GM12878 (cell line): ENCODE measurements around the gene PLD5.

Source experiments
- CEBPB ChIP-seq, 2 experiments: fragments of 150-350 bp in 1 of 2; IDR thresholded peaks; 2 replicates each; pipeline ENCODE4 v1.6.1; 2012 to 2014; ENCODE audit warnings: low read depth in 2 of 2, low read length in 2 of 2, borderline replicate concordance in 1 of 2, inconsistent platforms in 1 of 2
- CHD1 ChIP-seq: IDR thresholded peaks from 2 replicates; pipeline ENCODE4 v1.6.1; 2012; ENCODE audit warnings: low read depth, low read length, improper control_type of control experiment
- EZH2 ChIP-seq: IDR thresholded peaks from 2 replicates; pipeline ENCODE4 v1.6.1; 2012; ENCODE audit warnings: low read depth, mild to moderate bottlenecking, control low read depth, inconsistent platforms, low read length, borderline replicate concordance; ENCODE audit not compliant: control insufficient read depth
- NR2F1 ChIP-seq: fragments of 450-650 bp; conservative IDR thresholded peaks from 2 replicates; pipeline ENCODE4 v1.6.1; 2017; ENCODE audit warnings: mild to moderate bottlenecking
- POLR2A ChIP-seq: IDR thresholded peaks from 2 replicates; pipeline ENCODE4 v1.6.1; 2011; ENCODE audit warnings: low read depth, mild to moderate bottlenecking, low read length
- RB1 ChIP-seq: fragments of 450-650 bp; formaldehyde crosslinking; IDR thresholded peaks from 2 replicates; pipeline ENCODE4 v1.6.1; 2017; ENCODE audit warnings: mild to moderate bottlenecking, borderline replicate concordance
- RELA ChIP-seq: fragments of 450-650 bp; IDR thresholded peaks from 2 replicates; pipeline ENCODE4 v1.8.0; 2014; ENCODE audit warnings: borderline replicate concordance; ENCODE audit not compliant: partially characterized antibody
- SIN3A ChIP-seq: IDR thresholded peaks from 2 replicates; pipeline ENCODE4 v1.6.1; 2012; ENCODE audit warnings: low read depth, low read length, improper control_type of control experiment
- SIX5 ChIP-seq: IDR thresholded peaks from 2 replicates; pipeline ENCODE4 v1.6.1; 2011; ENCODE audit warnings: mild to moderate bottlenecking, low read depth, low read length, moderate library complexity; ENCODE audit not compliant: severe bottlenecking
- SP1 ChIP-seq: IDR thresholded peaks from one replicate; pipeline ENCODE4 v1.6.1; 2011; ENCODE audit warnings: low read depth, low read length
- SREBF1 ChIP-seq: IDR thresholded peaks from 2 replicates; pipeline ENCODE4 v1.6.1; 2012; ENCODE audit warnings: mild to moderate bottlenecking, low read length
- ZNF274 ChIP-seq: IDR thresholded peaks from one replicate; pipeline ENCODE4 v1.8.0; 2011; ENCODE audit not compliant: insufficient read length, insufficient read depth
- TF ChIP-seq, protein P1 (sequence below), 3 experiments: IDR thresholded peaks in 2 of 3; conservative IDR thresholded peaks in 1 of 3; 2 replicates each; pipeline ENCODE4 v1.5.1; 2011; ENCODE audit warnings: low read depth in 3 of 3, low read length in 3 of 3, mild to moderate bottlenecking in 3 of 3, control low read depth in 2 of 3, moderate library complexity in 2 of 3, inconsistent platforms in 1 of 3, mixed read lengths in 1 of 3; ENCODE audit not compliant: control insufficient read depth in 2 of 3, insufficient read depth in 1 of 3; ENCODE audit errors: extremely low read depth in 1 of 3
- TF ChIP-seq, protein P2 (sequence below): fragments of 450-650 bp; formaldehyde crosslinking; IDR thresholded peaks from 2 replicates; pipeline ENCODE4 v1.5.0; 2022; ENCODE audit warnings: mild to moderate bottlenecking, missing genetic modification characterization

DNA sequence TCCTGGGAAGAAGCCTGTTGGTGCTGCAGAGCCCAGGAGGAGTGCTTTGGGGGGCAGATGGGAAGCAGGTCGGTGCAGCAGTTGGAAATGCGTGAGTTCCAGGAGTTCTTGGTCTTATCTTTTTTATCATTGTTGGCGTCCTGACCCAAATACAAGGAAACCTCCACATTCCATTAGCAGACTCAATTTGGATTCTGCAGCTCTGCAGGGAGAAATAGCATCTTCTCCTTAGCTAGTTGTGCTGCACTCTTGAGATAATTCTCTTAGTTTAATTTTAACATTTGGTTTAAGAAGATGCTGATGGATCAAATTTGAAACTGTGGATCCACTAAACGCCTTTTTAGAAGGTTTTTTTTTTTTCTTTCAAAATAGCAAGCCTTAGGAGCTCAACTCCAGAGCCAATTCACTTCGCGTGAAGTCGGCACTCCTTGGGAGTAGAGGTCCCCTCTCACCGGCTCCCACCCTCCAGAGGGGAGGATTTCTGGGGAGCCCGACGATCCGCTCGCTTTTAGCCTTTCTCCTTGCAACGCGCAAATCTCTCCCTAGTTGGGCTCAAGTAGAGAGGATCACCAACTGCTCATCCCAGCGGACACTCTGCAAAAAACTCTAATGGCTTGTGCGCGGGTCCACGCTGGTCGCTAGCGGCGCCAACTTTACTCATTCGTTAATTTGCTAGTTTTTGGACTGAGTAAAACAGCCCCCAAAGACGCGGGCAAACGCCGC lies 1.3 kb downstream of the PLD5 start:
- TF ChIP-seq, protein P1, sequence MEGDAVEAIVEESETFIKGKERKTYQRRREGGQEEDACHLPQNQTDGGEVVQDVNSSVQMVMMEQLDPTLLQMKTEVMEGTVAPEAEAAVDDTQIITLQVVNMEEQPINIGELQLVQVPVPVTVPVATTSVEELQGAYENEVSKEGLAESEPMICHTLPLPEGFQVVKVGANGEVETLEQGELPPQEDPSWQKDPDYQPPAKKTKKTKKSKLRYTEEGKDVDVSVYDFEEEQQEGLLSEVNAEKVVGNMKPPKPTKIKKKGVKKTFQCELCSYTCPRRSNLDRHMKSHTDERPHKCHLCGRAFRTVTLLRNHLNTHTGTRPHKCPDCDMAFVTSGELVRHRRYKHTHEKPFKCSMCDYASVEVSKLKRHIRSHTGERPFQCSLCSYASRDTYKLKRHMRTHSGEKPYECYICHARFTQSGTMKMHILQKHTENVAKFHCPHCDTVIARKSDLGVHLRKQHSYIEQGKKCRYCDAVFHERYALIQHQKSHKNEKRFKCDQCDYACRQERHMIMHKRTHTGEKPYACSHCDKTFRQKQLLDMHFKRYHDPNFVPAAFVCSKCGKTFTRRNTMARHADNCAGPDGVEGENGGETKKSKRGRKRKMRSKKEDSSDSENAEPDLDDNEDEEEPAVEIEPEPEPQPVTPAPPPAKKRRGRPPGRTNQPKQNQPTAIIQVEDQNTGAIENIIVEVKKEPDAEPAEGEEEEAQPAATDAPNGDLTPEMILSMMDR (IDR thresholded peaks at IDR 0.05 in 2 of 3, conservative IDR thresholded peaks at IDR 0.05 in 1 of 3; ENCODE audit: control insufficient read depth in 2 of 3, extremely low read depth in 1 of 3, insufficient read depth in 1 of 3, low read depth in 3 of 3, low read length in 3 of 3): no peak
- TF ChIP-seq RB1 (no peak), RELA (no peak), POLR2A (no peak), NR2F1 (no peak), EZH2 (no peak), SP1 (no peak), SREBF1 (no peak), CEBPB (IDR thresholded peaks at IDR 0.05; ENCODE audit: borderline replicate concordance in 1 of 2, low read depth in 2 of 2, low read length in 2 of 2) (no peak), ZNF274 (no peak), SIX5 (no peak), CHD1 (no peak), SIN3A (no peak)
- TF ChIP-seq, protein P2, sequence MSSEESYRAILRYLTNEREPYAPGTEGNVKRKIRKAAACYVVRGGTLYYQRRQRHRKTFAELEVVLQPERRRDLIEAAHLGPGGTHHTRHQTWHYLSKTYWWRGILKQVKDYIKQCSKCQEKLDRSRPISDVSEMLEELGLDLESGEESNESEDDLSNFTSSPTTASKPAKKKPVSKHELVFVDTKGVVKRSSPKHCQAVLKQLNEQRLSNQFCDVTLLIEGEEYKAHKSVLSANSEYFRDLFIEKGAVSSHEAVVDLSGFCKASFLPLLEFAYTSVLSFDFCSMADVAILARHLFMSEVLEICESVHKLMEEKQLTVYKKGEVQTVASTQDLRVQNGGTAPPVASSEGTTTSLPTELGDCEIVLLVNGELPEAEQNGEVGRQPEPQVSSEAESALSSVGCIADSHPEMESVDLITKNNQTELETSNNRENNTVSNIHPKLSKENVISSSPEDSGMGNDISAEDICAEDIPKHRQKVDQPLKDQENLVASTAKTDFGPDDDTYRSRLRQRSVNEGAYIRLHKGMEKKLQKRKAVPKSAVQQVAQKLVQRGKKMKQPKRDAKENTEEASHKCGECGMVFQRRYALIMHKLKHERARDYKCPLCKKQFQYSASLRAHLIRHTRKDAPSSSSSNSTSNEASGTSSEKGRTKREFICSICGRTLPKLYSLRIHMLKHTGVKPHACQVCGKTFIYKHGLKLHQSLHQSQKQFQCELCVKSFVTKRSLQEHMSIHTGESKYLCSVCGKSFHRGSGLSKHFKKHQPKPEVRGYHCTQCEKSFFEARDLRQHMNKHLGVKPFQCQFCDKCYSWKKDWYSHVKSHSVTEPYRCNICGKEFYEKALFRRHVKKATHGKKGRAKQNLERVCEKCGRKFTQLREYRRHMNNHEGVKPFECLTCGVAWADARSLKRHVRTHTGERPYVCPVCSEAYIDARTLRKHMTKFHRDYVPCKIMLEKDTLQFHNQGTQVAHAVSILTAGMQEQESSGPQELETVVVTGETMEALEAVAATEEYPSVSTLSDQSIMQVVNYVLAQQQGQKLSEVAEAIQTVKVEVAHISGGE: no peak
